B cell (primary cell): ENCODE results near the gene JAG1. TPM values are rescaled to one million over a fixed set of nuclear protein-coding genes. Genes with fewer than 3 reads are reported as not detected.

Experiments
- ATAC-seq: fragments of 200-7000 bp; cut with Tn5 transposase; one replicate; pipeline ENCODE4 v1.10.0; 2021; ENCODE audit warnings: low read depth, mild to moderate bottlenecking, moderate number of reproducible peaks, moderate library complexity
- CTCF ChIA-PET: fragments of 350-600 bp; sonication (Branson Sonifier 250); formaldehyde crosslinking; loops from one replicate; lab custom pipeline; 2021; ENCODE audit warnings: antibody characterized with exemption, inconsistent platforms; lab: Charles Lee
- POLR2A ChIA-PET: fragments of 350-600 bp; sonication (Branson Sonifier 250); formaldehyde crosslinking; loops from one replicate; lab custom pipeline; 2021; ENCODE audit warnings: antibody characterized with exemption; lab: Charles Lee
- DNase-seq: peaks from one replicate; pipeline ENCODE4 v3.0.0; 2013
- H2AFZ ChIP-seq: 2 replicates; pipeline ENCODE4 v1.6.1; 2012; ENCODE audit warnings: mild to moderate bottlenecking, low read depth, low read length; ENCODE audit not compliant: insufficient read depth, poor library complexity, severe bottlenecking
- H3K27ac ChIP-seq, 2 donors: 1 replicate in 1 of 2; 2 replicates in 1 of 2; pipeline ENCODE4 v1.5.1; 2012 to 2013; ENCODE audit warnings: low read length in 2 of 2, mild to moderate bottlenecking in 2 of 2, moderate library complexity in 1 of 2
- H3K27me3 ChIP-seq, 4 experiments: fragments of 200-600 bp in 1 of 4; sonication (generic) in 1 of 4; replicated peaks in 1 of 4; 1 replicate in 2 of 4; 2 replicates in 2 of 4; pipeline versions ENCODE4 v1.6.1 to v1.7.0; 2013 to 2016; ENCODE audit warnings: low read length in 3 of 4, mild to moderate bottlenecking in 2 of 4, mixed read lengths in 1 of 4, moderate library complexity in 1 of 4; ENCODE audit not compliant: insufficient read depth in 4 of 4, control insufficient read depth in 3 of 4; ENCODE audit errors: control extremely low read depth in 1 of 4
- H3K36me3 ChIP-seq, 2 experiments: replicated peaks in 1 of 2; 1 replicate in 1 of 2; 2 replicates in 1 of 2; pipeline versions ENCODE4 v1.6.1 to v1.7.1; 2013; ENCODE audit warnings: low read length in 1 of 2; ENCODE audit not compliant: insufficient read depth in 2 of 2, control insufficient read depth in 1 of 2; ENCODE audit errors: control extremely low read depth in 1 of 2, extremely low read depth in 1 of 2
- H3K4me1 ChIP-seq, 2 donors: fragments of 200-600 bp in 1 of 2; sonication (generic) in 1 of 2; 1 replicate in 1 of 2; 2 replicates in 1 of 2; pipeline versions ENCODE4 v1.5.1 to v1.6.1; 2013 to 2017; ENCODE audit warnings: low read length in 2 of 2; ENCODE audit not compliant: control insufficient read depth in 2 of 2, insufficient read depth in 2 of 2
- H3K4me2 ChIP-seq: replicated peaks from 2 replicates; pipeline ENCODE3; 2012; ENCODE audit warnings: mild to moderate bottlenecking, low read depth, low read length; ENCODE audit not compliant: poor library complexity, severe bottlenecking
- H3K4me3 ChIP-seq, 5 experiments: fragments of 200-600 bp in 1 of 5; sonication (generic) in 1 of 5; 1 replicate in 3 of 5; 2 replicates in 2 of 5; pipeline versions ENCODE4 v1.5.1 to v1.7.0; 2011 to 2016; ENCODE audit warnings: low read length in 4 of 5, mild to moderate bottlenecking in 4 of 5, low read depth in 2 of 5, control low read depth in 1 of 5, moderate library complexity in 1 of 5; ENCODE audit not compliant: insufficient read depth in 1 of 5; ENCODE audit errors: control extremely low read depth in 1 of 5, extremely low read depth in 1 of 5
- H3K79me2 ChIP-seq: fragments of 200-600 bp; sonication (generic); one replicate; pipeline ENCODE4 v1.6.0; 2016; ENCODE audit warnings: low read length; ENCODE audit not compliant: control insufficient read depth, insufficient read depth
- H3K9ac ChIP-seq: fragments of 200-600 bp; sonication (generic); 2 replicates; pipeline ENCODE4 v1.6.1; 2017; ENCODE audit warnings: mild to moderate bottlenecking, low read length, moderate library complexity
- H3K9me3 ChIP-seq, 3 donors: one replicate each; pipeline versions ENCODE4 v1.6.1 to v1.7.1; 2013; ENCODE audit warnings: low read length in 2 of 3; ENCODE audit not compliant: control insufficient read depth in 2 of 3, insufficient read depth in 1 of 3; ENCODE audit errors: control extremely low read depth in 1 of 3
- H4K20me1 ChIP-seq: 2 replicates; pipeline ENCODE4 v1.6.0; 2012; ENCODE audit warnings: mild to moderate bottlenecking, low read length; ENCODE audit not compliant: insufficient read depth, control insufficient read depth, poor library complexity, severe bottlenecking
- H3K27ac Mint-ChIP-seq: one replicate; pipeline ENCODE4 v1.8.0; 2021; ENCODE audit warnings: mixed read lengths
- H3K27me3 Mint-ChIP-seq: one replicate; pipeline ENCODE4 v1.8.0; 2021; ENCODE audit warnings: mixed read lengths
- H3K4me1 Mint-ChIP-seq: one replicate; pipeline ENCODE4 v1.8.0; 2021; ENCODE audit warnings: mixed read lengths
- H3K4me3 Mint-ChIP-seq: one replicate; pipeline ENCODE4 v1.8.0; 2021; ENCODE audit warnings: mixed read lengths
- H3K9me3 Mint-ChIP-seq: one replicate; pipeline ENCODE4 v1.8.0; 2022; ENCODE audit warnings: mixed read lengths; ENCODE audit not compliant: insufficient read depth
- CTCF ChIP-seq: fragments of 200-600 bp; IDR thresholded peaks from one replicate; pipeline ENCODE4 v1.8.0; 2022; ENCODE audit warnings: antibody characterized with exemption, mild to moderate bottlenecking
- EZH2 ChIP-seq: IDR thresholded peaks from 2 replicates; pipeline ENCODE4 v1.6.1; 2012; ENCODE audit warnings: borderline replicate concordance, low read depth, mild to moderate bottlenecking, moderate library complexity, low read length; ENCODE audit not compliant: insufficient read depth, poor library complexity, severe bottlenecking
- WGBS: methylation state at CpG from one replicate; pipeline ENCODE4 v1.1.5; 2013; ENCODE audit warnings: missing lambda C conversion rate; ENCODE audit not compliant: insufficient coverage; 5-methylcytosine and 5-hydroxymethylcytosine counted together
- intact Hi-C: fragments of 100-400 bp; cut with micrococcal nuclease; formaldehyde crosslinking; loops from one replicate; pipeline ENCODE4 v1.10.0; 2022
- polyA plus RNA-seq: library from polyadenylated mRNA; depleted of rRNA; stranded (reverse); fragments of >200 nt; gene quantifications from 2 replicates; pipeline ENCODE4 v1.2.3, GENCODE V29; 2012
- total RNA-seq, 2 donors: library from RNA; stranded (reverse); fragments of 120-200 nt in 1 of 2; gene quantifications; 1 replicate in 1 of 2; 2 replicates in 1 of 2; pipeline versions ENCODE4 v1.2.3 to v1.2.4, GENCODE V29; 2013 to 2022

Gene JAG1
- total and polyA plus RNA-seq, 2 donors (not counting 1 experiment from before 2014, with no cell fraction given), result not detected

GRCh38 chr20:10701607-10702006 lies 27.8 kb upstream of the JAG1 start:
- WGBS, result no CpG with 5 or more reads among the region's 1 CpG
- Histone ChIP-seq H3K9me3 (peaks cover 0 to 6% (median 0%) of the 10 kb centered on the region in 3 donors), H3K4me2 (no peak overlapping the region), H3K79me2 (no peaks in the 10 kb centered on the region), H4K20me1 (no peaks in the 10 kb centered on the region), H3K9ac (no peak overlapping the region), H3K4me3 (no peak overlapping the region), H3K4me1 (no peaks in the 10 kb centered on the region), H3K27me3 (no peaks in the 10 kb centered on the region), H2AFZ (no peak overlapping the region), H3K27ac (no peak overlapping the region), H3K36me3 (no peaks in the 10 kb centered on the region)
- POLR2A ChIA-PET, result no interaction called here
- H3K27me3 Mint-ChIP-seq, result peaks cover 10% of the 10 kb centered on the region
- no peak overlapping the region for H3K4me3 Mint-ChIP-seq
- no peak overlapping the region for H3K27ac Mint-ChIP-seq
- H3K4me1 Mint-ChIP-seq, result no peaks in the 10 kb centered on the region
- ATAC-seq, result no peak
- peaks cover 4% of the 10 kb centered on the region for H3K9me3 Mint-ChIP-seq
- intact Hi-C loops, result no loop called here
- DNase-seq, result no peak
- TF ChIP-seq CTCF, result no peak
- CTCF ChIA-PET, result no interaction called here

GRCh38 chr20:10699941-10700340 lies 26.1 kb upstream of the JAG1 start:
- intact Hi-C loops, result no loop called here
- H3K27ac ChIP-seq, result no peak overlapping the region
- ChIA-PET CTCF (no interaction called here), POLR2A (no interaction called here)
- peaks cover 0 to 2% (median 0%) of the 10 kb centered on the region in 4 experiments for H3K27me3 ChIP-seq
- H3K4me3 ChIP-seq, result no peak overlapping the region
- no peaks in the 10 kb centered on the region for H3K79me2 ChIP-seq
- Mint-ChIP-seq H3K4me3 (no peak overlapping the region), H3K4me1 (no peaks in the 10 kb centered on the region), H3K27me3 (peaks cover 12% of the 10 kb centered on the region), H3K9me3 (peaks cover 4% of the 10 kb centered on the region), H3K27ac (no peak overlapping the region)
- no peak overlapping the region for H3K4me2 ChIP-seq
- no peak for DNase-seq
- no peak overlapping the region for H2AFZ ChIP-seq
- H4K20me1 ChIP-seq, result no peaks in the 10 kb centered on the region
- ATAC-seq, result no peak
- 82% methylated on average over 2 of the region's 2 CpGs for WGBS
- H3K9ac ChIP-seq, result no peak overlapping the region
- H3K4me1 ChIP-seq, result no peaks in the 10 kb centered on the region
- no peaks in the 10 kb centered on the region for H3K36me3 ChIP-seq
- no peak for TF ChIP-seq EZH2
- no peak for TF ChIP-seq CTCF
- peaks cover 0 to 9% (median 0%) of the 10 kb centered on the region in 3 donors for H3K9me3 ChIP-seq
